SIG-M5 treated with dmso at 0.1 percent for 504 hours (cell line): ENCODE data around the gene ERFL.

Experiments
- DNase-seq: peaks from one replicate; lab custom pipeline; 2025; ENCODE audit not compliant: unreplicated experiment; lab: John Stamatoyannopoulos, UW

ERFL gene

GRCh38 chr19:41861116-41861768, 67.0 kb downstream of the ERFL start:
- no peak for DNase-seq

- DNase-seq = no peak
These were observed 67.7 kb downstream of the ERFL start for GRCh38 chr19:41860419-41861115.

- peak; percentile 98 for DNase-seq
These were observed 68.4 kb downstream of the ERFL start, which contains the start of gene RPS19 for GRCh38 chr19:41859618-41860418. Gene RPS19 (plus strand): TSS chr19:41860255. CDS start chr19:41860775, 520 bp downstream.

- DNase-seq = no peak
These were observed 69.0 kb downstream of the ERFL start for GRCh38 chr19:41859213-41859617.
